NCI-H2227 treated with DMSO at 0.1 percent for 48 hours (cell line): ENCODE measurements around the gene PGAM4.
"Not testable (repeated sequence)": the region's sequence is repeated elsewhere in the genome, so short reads cannot be mapped to it uniquely, and the experiment has no call there.

Experiments
- DNase-seq: peaks from one replicate; lab custom pipeline; 2025; lab: John Stamatoyannopoulos, UW

The PGAM4 gene

GRCh38 chrX:77969538-77969937, at the start of gene PGAM4:
PGAM4 (minus strand) TSS chrX:77969638; CDS start chrX:77969638, 0 bp downstream.
- no peak for DNase-seq

GRCh38 chrX:78011846-78012245, 42.4 kb upstream of the PGAM4 start:
- no peak for DNase-seq

- DNase-seq = no peak
Measured at GRCh38 chrX:77979870-77980269, 10.4 kb upstream of the PGAM4 start.

DNA sequence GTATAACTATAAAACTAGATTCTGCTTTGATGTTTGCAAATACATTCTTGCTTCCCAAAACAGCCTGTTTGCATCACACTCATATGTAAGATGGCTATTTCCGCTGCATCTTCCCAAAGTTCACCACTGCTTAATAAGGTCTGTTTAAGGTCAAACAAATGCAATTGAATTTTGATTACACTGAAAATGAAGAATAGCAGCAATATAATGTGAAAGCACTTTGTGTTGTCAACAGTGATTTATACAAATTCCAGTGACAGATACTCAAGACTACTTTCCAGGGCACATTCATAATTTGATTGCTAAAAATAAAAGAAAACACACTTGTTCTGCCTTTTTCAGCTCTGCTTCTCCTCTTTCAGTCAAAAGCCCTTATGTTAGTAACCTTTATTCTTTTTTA, 8.1 kb upstream of the PGAM4 start:
- DNase-seq = no peak

DNA sequence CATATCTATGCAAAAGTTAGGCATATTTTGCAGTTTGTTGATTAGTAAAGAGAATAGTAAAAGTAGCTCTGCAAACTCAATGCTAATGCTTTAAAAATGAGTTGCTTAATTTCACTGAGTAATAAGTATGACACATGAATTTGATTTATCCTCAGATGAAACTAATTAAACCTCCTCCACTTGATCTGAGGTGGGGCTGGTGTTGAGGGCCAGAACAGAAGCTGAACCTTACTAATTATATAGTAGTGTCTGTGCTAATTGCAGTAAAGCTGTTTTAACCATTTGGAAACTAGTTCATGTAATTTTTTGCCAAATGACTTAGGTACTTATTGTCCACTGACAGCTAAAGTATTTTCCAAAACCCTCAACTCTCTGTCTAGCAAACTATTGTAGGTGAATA, 7.7 kb upstream of the PGAM4 start:
- no peak for DNase-seq

GRCh38 chrX:77975755-77976154, 6.3 kb upstream of the PGAM4 start:
- DNase-seq = no peak

DNA sequence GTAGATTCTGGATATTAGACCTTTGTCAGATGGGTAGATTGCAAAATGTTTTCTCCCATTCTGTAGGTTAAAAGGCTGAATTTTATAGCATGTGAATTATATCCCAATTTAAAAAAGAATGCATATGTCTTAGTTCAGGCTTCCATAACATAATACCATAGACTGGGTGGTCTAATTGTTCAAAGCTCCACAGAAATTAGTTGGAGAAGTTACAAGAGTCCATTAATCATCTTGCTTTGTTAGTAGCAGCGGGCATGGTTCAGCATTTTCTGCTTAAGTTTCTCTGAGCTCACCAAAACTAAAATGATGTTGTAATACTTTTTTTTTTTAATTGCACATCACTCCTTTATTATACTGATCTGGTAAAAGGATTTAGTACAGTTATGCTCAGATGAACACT, 1.8 kb downstream of the PGAM4 start:
- no peak for DNase-seq

- DNase-seq = no peak
Measured at GRCh38 chrX:77966361-77966760, 3.1 kb downstream of the PGAM4 start.

DNA sequence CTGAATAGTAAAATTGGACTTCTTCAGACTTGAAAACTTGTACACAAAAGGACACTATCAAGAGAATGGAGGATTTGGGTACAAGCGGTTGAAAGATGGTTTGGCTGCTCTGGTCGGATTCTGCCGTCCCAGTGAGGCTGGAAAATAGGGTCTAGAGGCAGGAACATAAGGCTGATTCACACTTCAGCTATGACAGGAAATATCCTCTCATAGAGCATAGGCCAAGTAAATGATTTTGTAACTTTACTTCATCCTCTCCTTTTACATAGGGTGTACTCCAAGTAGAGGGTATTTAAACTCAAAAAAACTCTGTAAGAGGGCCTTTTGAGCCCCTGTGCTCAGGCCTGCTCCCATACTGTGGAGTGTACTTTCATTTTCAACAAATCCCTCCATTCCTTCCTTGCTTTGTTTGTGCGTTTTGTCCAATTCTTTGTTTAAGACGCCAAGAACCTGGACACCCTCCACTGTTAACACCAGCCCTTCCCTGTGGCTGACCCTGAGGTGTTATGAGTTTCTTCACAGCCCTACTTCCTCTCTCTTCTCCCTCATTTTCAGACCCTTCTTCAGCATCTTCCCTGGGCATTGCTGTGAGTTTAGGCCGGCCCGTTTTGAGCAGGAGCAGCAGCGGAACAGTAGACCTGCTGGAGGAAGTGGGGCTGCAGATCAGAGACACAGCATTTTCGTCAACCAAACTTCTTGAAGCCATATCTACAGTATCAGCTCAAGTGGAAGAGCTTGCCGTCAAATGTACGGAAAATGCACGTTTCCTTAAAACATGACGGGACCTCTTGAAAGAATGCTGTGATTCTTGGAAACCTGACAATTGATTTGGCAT, 7.2 kb downstream of the PGAM4 start:
- no peak for DNase-seq

DNA sequence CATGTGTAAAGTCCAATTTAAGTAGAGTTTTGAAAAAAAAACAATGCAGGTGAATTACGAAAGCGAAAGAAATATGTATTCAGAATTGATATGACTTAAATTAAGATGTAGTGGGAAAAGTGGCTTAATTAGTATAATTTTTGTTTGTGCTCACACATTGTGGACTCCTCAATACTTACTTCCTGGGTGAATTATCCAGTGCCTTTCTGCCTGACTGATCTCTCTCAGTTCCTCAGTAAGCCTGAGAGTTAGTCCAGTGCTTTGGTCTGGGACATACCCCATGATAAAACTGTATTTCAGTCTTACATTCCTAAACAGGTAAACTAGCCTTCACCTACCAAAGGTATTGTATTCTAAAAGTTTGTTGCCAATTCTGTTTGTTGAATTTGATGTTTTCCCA, 8.4 kb downstream of the PGAM4 start:
- no peak for DNase-seq

DNA sequence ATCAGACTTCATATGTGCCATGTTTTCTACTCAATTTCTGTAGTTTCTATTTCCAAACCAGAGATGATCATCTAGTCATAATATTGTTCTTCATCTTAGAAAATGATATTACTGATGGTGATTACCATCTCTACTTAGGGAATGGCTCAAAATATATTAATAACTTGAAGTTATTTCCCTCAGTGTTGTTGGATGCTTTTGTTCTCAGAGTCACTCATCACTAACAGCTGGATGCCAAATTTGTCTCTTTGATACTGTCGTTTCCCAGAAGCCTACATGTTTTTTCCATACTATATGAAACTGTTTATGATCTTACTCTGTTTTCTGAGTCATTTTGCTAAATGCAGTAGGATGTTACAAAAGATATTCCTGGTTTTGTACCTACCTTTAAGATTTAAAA, 8.9 kb downstream of the PGAM4 start:
- DNase-seq = no peak

- no peak for DNase-seq
Measured at GRCh38 chrX:77953708-77954107, 15.7 kb downstream of the PGAM4 start.

DNA sequence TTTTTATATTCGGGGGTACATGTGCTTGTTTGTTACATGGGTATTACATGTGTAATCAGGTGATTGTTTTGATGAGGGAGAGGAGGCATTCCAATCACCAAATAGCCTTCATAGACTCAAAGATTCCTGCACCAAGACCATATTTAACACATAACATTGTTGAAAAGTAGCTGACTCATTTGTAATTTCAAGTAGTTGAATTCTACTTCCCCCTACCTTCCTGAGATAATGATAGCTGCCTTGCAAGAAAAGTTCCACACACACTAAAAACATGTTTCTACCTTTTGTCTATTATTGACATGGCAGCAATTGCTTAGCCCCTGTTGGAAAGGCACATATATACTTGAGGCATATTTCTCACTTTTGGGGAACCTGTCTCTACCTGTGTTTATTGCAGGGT, 16.1 kb downstream of the PGAM4 start:
- DNase-seq = no peak

DNA sequence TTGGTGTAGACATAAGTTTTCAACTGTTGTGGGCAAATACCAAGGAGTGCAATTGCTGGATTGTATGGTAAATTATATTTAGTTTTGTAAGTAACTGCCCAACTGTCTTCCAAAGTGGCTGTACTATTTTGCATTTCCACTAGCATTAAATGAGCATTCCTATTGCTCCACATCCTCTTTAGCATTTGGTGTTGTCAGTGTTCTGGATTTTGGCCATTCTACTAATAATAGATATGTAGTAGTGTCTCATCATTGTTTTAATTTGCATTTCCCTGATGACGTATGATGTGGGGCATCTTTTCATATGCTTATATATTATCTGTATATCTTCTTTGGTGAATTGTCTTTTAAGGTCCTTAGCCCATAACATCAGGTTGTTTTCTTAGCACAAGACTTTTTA, 17.3 kb downstream of the PGAM4 start:
- DNase-seq = no peak

DNA sequence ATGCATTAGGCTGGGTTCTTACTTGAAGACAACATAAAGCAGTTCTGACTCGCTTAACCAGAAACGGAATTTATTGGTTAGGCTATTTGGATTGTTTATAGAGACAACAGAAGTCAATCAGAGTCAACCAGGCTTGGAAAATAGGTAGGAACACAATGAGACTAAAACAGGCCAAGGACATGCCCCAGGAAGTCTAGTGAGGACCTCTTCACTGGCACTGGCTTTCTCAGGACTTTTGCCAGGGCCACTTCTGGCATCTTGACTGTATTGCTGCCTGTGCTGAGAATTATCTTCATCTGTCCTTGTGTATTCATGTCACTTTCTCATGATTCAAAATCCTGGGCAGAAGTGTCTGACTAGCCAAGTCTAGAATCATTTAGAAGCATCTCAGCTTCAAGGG, 19.6 kb downstream of the PGAM4 start:
- no peak for DNase-seq

DNA sequence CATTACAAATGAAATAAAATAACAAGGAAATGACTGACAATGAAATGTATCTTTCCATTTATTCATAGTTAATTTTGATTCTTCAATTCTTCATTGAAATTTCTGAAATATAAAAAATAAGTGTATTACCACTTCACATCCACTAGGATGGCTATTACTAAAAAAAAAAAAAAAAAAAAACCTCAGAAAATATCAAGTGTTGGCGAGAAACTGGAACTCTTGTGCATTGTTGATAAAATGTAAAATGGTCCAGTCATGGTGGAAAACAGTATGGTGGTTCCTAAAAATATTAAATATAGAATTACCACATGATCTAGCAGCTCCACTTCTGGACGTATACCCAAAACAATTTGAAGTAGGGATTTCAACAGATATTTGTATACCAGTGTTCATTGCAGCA, 22.9 kb downstream of the PGAM4 start:
- no peak for DNase-seq

- no peak for DNase-seq
Measured at GRCh38 chrX:77945910-77946545, 23.4 kb downstream of the PGAM4 start.

DNA sequence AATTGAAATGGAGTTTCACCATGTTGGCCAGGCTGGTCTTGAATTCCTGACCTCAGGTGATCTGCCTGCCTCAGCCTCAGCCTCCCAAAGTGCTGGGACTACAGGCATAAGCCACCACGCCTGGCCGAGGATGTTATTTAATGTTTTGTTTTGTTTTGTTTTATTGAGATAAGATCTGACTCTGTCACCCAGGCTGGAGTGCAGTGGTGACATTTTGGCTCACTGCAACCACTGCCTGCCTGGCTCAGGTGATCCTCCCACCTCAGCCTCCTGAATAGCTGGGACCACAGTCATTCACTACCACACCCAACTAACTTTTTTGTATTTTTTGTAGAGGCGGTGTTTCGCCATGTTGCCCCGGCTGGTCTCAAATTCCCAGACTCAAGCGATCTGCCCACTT, 24.4 kb downstream of the PGAM4 start:
- not testable (repeated sequence) for DNase-seq

DNA sequence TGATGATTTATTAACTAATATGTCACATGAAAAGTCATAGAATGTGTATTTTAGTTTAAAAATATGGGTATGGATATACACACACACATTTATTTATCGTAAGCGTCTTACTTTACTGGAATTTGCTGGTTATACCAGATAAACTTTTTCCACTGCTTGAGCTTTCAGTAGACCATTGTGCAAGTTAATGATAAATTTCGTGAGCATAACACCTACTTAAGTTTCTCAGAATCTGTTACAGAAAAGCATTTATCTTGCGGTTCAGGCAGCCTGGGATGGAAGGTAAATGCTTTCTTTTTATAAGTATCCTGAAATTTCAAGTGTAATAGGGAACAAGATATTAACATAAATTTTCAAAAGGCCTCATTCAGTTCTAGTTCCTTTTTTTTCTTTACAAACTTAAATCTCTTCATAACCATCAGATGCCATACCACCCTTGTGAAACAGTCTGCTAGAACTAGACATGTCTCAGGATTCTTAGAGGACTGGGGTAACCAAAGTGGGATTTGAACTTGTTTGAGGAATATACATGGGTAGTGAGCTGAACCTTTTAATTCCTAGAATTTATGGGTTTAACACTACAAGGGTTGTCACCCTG, 31.3 kb downstream of the PGAM4 start:
- no peak for DNase-seq

GRCh38 chrX:77937291-77937690, 32.1 kb downstream of the PGAM4 start:
- no peak for DNase-seq

- no peak for DNase-seq
Measured at GRCh38 chrX:77936299-77936698, 33.1 kb downstream of the PGAM4 start.

- DNase-seq = no peak
Measured at GRCh38 chrX:77935886-77936285, 33.6 kb downstream of the PGAM4 start.

DNA sequence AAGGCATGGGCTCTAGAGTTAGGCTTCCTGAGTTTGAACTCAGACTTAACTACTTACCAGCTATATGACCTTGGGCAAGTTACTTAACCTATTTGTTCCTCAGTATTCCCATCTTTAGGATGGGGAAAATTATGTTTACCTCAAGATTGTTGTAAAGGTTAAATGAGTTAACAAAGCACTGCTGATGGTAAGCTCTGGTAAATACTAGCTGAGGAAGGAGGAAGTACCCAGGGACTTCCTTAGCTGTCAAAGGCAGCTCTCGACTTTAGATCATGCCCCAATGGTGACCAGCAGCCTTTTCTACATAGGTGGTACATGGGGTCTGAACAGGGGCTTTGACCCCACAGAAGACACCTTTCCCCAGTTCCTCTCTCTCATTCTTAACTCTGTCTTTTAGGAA, 38.9 kb downstream of the PGAM4 start:
- DNase-seq = no peak
